Astrocyte of the cerebellum (primary cell): ENCODE measurements around the gene COL4A4.
"Not testable (repeated sequence)": the region's sequence is repeated elsewhere in the genome, so short reads cannot be mapped to it uniquely, and the experiment has no call there.

ENCODE experiments used
- DNase-seq: peaks from one replicate; pipeline ENCODE4 v3.0.0-alpha.2; 2011; ENCODE audit warnings: low read depth
- H3K4me3 ChIP-seq: 2 replicates; pipeline ENCODE4 v1.5.1; 2011; ENCODE audit warnings: mild to moderate bottlenecking, low read depth, low read length, moderate library complexity
- CTCF ChIP-seq: IDR thresholded peaks from 2 replicates; pipeline ENCODE4 v1.5.1; 2012; ENCODE audit warnings: low read length, low read depth, moderate library complexity, mild to moderate bottlenecking; ENCODE audit errors: missing control alignments
- in situ Hi-C: cut with HindIII; loops from 2 replicates; pipeline ENCODE4 v1.10.0; 2017; ENCODE audit warnings: low sequenced_read_pairs

Gene COL4A4

DNA sequence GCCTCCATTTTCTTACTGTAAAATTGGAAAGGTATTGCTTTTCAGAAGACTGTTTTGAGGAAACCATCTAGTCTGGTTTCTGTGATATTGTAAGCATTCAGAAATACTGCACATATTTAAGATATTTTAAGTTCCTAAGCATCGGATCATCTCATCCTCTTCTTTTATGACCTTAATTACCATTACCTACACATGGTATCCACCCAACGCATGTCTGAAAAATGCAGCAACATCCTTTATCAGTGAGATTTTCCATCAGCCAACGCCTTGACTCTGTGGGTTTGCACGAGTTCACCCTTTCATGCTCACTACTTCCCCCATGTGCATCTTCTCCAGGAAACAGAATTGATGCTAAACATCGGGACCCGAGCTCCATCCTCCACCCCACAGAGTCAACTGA, 84.3 kb downstream of the COL4A4 start:
- TF ChIP-seq CTCF = no peak
- no peak overlapping the region for H3K4me3 ChIP-seq
- DNase-seq = no peak
- in situ Hi-C loops = no loop called here

- DNase-seq, H3K4me3 ChIP-seq, in situ Hi-C loops: not testable (repeated sequence)
Measured at GRCh38 chr2:227065065-227065464, 98.9 kb downstream of the COL4A4 start.

DNA sequence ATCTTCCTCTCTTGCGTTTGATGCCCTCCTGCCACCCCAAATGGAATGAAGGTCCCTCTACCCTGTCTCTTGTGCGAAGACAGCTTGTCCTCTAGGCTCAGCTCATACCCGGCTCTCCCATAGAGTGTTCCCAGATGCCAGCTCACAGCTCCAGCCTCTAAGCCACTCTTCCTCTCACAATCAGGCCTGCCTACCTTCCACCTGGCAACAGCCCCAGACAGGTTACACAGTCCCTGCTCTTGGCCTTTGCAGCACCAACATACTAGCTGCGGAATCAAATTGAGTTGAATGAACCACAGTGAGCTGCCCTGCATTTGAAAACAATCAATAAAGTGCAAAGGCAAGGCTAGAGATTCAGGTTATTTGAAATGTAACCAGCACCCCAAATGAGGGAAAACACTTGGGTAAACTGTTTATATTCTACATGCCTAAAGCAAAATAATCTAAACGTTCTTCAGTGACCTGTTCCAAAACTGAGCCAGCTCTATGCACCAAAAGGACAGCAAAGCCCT, 105.1 kb downstream of the COL4A4 start:
- TF ChIP-seq CTCF = no peak
- no peak overlapping the region for H3K4me3 ChIP-seq
- no peak for DNase-seq
- in situ Hi-C loops = no loop called here

DNA sequence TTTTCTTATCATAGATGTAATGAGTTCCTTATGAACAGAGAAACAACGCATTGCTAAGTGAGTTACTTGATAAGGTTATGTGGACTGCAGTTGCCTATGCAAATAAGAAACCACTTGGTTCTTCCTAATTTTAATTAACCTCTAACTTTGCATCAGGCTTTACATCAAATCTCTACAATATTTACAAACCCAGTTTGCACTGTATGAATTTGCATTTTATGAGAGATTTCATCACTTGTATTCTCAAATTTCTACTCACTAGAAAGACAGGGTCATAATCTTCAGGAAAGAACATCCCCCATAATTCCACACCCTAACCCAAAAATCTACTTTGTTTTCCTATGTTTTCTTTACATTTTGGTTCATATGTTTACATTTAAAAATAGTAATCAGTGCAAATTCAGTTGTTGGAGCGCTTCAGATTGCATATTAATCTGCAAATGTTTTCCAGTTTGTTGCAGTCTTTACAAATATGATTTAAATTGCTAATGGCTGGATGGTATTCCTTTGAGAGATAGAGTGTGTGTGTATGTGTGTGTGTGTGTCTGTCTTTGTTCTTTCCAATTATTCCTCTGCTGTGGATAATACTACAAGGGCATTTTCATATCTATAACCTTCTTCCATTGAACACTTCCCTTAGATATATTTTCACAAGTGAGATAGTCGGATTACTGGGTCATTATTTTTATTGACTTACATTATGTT, 106.1 kb downstream of the COL4A4 start:
- DNase-seq = no peak
- in situ Hi-C loops = no loop called here
- no peak overlapping the region for H3K4me3 ChIP-seq
- no peak for TF ChIP-seq CTCF

DNA sequence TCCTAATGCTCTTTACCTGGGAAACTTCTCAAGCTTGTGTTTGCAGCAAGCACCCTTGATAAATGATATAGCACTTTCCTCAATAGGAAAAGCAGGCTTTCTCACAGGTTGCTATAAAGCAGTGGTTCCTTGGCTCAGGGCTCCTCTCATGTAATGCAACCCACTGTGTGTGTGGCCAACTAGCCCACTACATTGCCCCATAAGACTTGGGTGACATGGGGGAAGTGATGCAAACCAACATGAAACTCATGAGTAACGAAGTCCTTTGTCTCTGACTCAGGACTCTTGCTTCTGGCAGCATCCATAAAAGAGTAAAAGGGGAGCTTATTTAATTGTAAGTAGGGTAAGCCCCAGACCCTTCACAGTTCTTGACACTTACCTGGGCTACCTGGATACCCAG, 106.9 kb downstream of the COL4A4 start:
- no peak overlapping the region for H3K4me3 ChIP-seq
- no peak for TF ChIP-seq CTCF

DNA sequence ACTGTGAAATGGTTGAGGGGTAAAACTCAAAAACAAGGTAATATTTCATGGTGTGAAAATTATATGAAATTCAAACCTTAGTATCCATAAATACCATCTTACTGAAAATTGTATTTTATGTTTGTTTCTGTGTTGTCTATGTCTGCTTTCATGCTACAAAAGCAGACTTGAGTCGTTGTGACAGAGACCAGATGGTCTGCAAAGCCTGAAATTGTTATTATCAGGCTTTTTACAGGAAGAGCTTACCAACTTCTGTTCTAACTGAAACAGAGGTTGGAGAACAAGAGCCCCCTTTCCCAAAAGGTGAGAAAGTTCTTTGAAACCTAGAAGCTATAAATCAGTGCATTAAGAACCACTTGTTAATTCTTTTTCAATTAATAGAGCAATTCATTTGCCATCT, 110.0 kb downstream of the COL4A4 start:
- H3K4me3 ChIP-seq = no peak overlapping the region
- no peak for DNase-seq
- no peak for TF ChIP-seq CTCF
- in situ Hi-C loops = no loop called here

More for the DNA sequence above, 106.9 kb downstream of the COL4A4 start:
- in situ Hi-C loops = no loop called here
- no peak for DNase-seq

- TF ChIP-seq CTCF = no peak
- DNase-seq = no peak
- H3K4me3 ChIP-seq = no peak overlapping the region
- in situ Hi-C loops = no loop called here
Measured at GRCh38 chr2:227052879-227053278, 111.1 kb downstream of the COL4A4 start.
